AG04449 (cell line): ENCODE results near the gene TAS1R1.
"Not testable (repeated sequence)": the region's sequence is repeated elsewhere in the genome, so short reads cannot be mapped to it uniquely, and the experiment has no call there.

Experiments
- CTCF ChIA-PET: fragments of 350-600 bp; formaldehyde crosslinking; extraction: SDS; loops from one replicate; lab custom pipeline; 2021; ENCODE audit warnings: antibody characterized with exemption; lab: Yijun Ruan, JAX
- POLR2A ChIA-PET: fragments of 400-600, 350-600 bp; formaldehyde crosslinking; extraction: SDS; loops from one replicate; lab custom pipeline; 2020; ENCODE audit warnings: antibody characterized with exemption, inconsistent platforms; lab: Yijun Ruan, JAX
- DNase-seq: peaks from one replicate; pipeline ENCODE4 v3.0.0-alpha.2; 2010; ENCODE audit warnings: low read depth, low spot score
- H3K4me3 ChIP-seq: 2 replicates; pipeline ENCODE4 v1.5.1; 2011; ENCODE audit warnings: low read depth, mild to moderate bottlenecking, control low read depth, low read length
- CTCF ChIP-seq: IDR thresholded peaks from one replicate; pipeline ENCODE4 v1.5.1; 2011; ENCODE audit warnings: mild to moderate bottlenecking, moderate library complexity, low read length, control low read depth, inconsistent platforms; ENCODE audit not compliant: insufficient read depth; ENCODE audit errors: missing control alignments

TAS1R1 gene

DNA sequence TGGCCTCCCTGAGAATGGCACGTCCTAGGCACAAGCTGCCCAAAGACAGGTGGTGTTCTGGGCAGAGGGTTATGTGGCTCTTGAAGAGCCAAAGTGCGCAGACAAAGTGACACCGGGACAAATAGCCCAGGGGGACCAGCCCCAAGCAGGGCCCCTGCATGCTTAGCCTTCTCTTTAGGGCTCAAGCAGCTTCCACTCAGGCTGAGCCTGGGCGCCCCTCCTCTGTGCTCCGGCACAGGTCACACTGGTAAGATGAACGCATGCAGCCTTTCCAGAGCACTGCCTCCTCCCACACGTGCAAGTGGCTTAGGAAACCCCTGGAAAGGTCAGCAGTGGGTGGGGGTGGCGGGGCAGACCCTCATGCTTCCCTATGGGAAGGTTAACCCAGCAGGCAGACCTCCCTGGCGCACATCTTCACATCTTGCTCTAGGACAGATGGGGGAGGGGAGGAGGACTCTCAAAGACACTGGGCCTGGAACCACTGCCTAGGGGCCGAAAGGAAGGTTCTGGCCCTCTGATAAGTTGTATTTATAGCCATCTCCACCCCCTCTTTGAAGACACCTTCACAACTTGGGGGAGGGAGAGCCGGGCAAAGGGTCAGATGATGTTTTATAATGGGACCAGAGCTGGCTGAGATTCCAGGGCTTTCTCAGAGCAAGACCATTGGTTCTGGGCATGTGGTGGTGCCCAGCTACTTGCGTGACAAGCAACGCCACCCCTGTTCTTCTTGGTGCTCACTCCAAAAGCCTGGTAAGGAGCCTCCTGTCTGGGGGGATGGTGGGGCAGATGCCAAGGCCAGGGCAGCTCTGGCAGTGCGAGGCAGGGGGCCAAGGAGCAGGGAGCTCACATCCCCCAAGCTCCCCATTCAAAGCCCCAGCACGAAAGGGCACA lies 42.0 kb downstream of the TAS1R1 start:
- CTCF ChIA-PET: interaction anchor here (0.5 to 3.5 kb wide), 5 partner anchors 12 to 111 kb away, joined by 3 to 12 read pairs (median 4); partner anchors contain the start of genes NOL9 and TAS1R1
- POLR2A ChIA-PET: interaction anchor here (1.7 to 2.0 kb wide), 2 partner anchors 8 to 17 kb away, joined by 6 read pairs; partner anchors contain the start of gene ZBTB48
- DNase-seq: no peak
- no peak overlapping the region for H3K4me3 ChIP-seq
- no peak for TF ChIP-seq CTCF

DNA sequence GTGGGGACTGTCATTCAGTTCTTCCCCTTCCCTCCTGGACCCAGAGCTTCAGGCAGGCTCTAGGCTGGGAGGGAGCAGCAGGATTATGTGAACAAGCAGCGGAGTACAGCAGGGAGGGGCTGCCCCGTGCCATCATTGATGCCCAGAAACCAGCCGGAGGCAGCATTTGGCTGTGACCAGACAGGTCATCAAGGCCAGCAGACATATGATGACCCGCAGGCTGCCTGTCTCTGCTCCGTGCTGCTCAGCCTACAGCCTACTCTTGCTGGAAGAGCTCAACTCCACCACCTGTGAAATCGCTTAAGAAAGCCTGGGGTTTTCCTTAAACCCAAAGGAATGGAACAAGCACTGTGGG lies 42.6 kb downstream of the TAS1R1 start:
- POLR2A ChIA-PET: interaction anchor here (1.7 to 2.0 kb wide), 2 partner anchors 8 to 18 kb away, joined by 6 read pairs; partner anchors contain the start of gene ZBTB48
- DNase-seq: no peak
- H3K4me3 ChIP-seq: no peak overlapping the region
- CTCF ChIA-PET: interaction anchor here (0.5 to 3.5 kb wide), 4 partner anchors 13 to 112 kb away, joined by 3 to 12 read pairs (median 4); partner anchors contain the start of genes NOL9 and TAS1R1
- TF ChIP-seq CTCF: no peak

- H3K4me3 ChIP-seq: peak overlapping the region; percentile 39
- ChIA-PET CTCF (interaction anchor here (1.1 to 3.5 kb wide), 7 partner anchors 10 to 113 kb away, joined by 3 to 12 read pairs (median 5); partner anchors contain the start of genes NOL9, PLEKHG5 and TAS1R1), POLR2A (interaction anchor here (1.0 to 1.7 kb wide), 3 partner anchors 10 to 20 kb away, joined by 3 to 6 read pairs (median 4); partner anchors contain the start of gene ZBTB48)
- DNase-seq: no peak
- no peak for TF ChIP-seq CTCF
Measured at GRCh38 chr1:6599141-6599975, 44.3 kb downstream of the TAS1R1 start.

DNA sequence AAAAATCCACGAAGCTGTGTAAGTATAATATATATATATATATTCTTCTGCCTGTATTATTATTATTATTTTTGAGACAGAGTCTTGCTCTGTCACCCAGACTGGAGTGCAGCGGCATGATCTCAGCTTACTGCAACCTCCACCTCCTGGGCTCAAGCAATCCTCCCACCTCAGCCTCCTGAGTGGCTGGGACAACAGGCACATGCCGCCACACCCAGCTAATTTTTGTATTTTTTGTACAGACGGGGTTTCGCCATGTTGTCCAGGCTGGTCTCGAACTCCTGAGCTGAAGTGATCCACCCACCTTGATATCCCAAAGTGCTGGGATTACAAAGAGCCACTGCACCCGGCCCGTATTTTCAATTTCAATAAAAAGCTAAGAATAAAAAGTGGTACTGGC lies 44.9 kb downstream of the TAS1R1 start:
- CTCF ChIA-PET: interaction anchor here (1.1 to 3.5 kb wide), 8 partner anchors 11 to 114 kb away, joined by 3 to 12 read pairs (median 5); partner anchors contain the start of genes NOL9, PLEKHG5 and TAS1R1
- H3K4me3 ChIP-seq: peak overlapping the region; percentile 95
- DNase-seq: not testable (repeated sequence)
- POLR2A ChIA-PET: interaction anchor here (1.0 to 1.1 kb wide), 2 partner anchors 10 to 20 kb away, joined by 3 to 4 read pairs; partner anchors contain the start of gene ZBTB48

GRCh38 chr1:6600410-6601048 lies 45.4 kb downstream of the TAS1R1 start:
- ChIA-PET POLR2A (interaction anchor here (1.0 to 1.1 kb wide), 3 partner anchors 11 to 21 kb away, joined by 3 to 4 read pairs (median 3); partner anchors contain the start of gene ZBTB48), CTCF (interaction anchor here (0.6 to 3.5 kb wide), 9 partner anchors 11 to 115 kb away, joined by 3 to 12 read pairs (median 5); partner anchors contain the start of genes NOL9, PLEKHG5 and TAS1R1)
- no peak for DNase-seq
- no peak for TF ChIP-seq CTCF
- peak overlapping the region; percentile 95 for H3K4me3 ChIP-seq
